Fibroblast of the aortic adventitia (primary cell): ENCODE measurements around the gene GRIK3. TPM values are rescaled to one million over a fixed set of nuclear protein-coding genes. Genes with fewer than 3 reads are reported as not detected.

Experiments used
- DNase-seq: peaks from one replicate; pipeline ENCODE4 v3.0.0-alpha.2; 2010; ENCODE audit warnings: low read depth
- H3K4me3 ChIP-seq: 2 replicates; pipeline ENCODE4 v1.5.1; 2011; ENCODE audit warnings: low read depth, mild to moderate bottlenecking, control low read depth, low read length, moderate library complexity
- CTCF ChIP-seq: IDR thresholded peaks from 2 replicates; pipeline ENCODE4 v1.5.1; 2011; ENCODE audit warnings: mild to moderate bottlenecking, low read length, control low read depth, inconsistent platforms; ENCODE audit not compliant: insufficient read depth
- total RNA-seq: library from RNA; depleted of rRNA; stranded (reverse); fragments of >200 nt; gene quantifications from 2 replicates; pipeline ENCODE4 v1.2.3, GENCODE V29; 2012; ENCODE audit warnings: low replicate concordance

The GRIK3 gene
- total RNA-seq, 1 donor, result not detected

- DNase-seq, result no peak
- no peak for TF ChIP-seq CTCF
- H3K4me3 ChIP-seq, result no peak overlapping the region
These were observed 209.9 kb downstream of the GRIK3 start for GRCh38 chr1:36824390-36824861.

- no peak for DNase-seq
- no peak overlapping the region for H3K4me3 ChIP-seq
- TF ChIP-seq CTCF, result no peak
These were observed 211.7 kb downstream of the GRIK3 start for GRCh38 chr1:36822648-36823047.

GRCh38 chr1:36821386-36821785, 212.9 kb downstream of the GRIK3 start:
- H3K4me3 ChIP-seq, result no peak overlapping the region
- no peak for DNase-seq
- TF ChIP-seq CTCF, result no peak

GRCh38 chr1:36818771-36819170, 215.5 kb downstream of the GRIK3 start:
- TF ChIP-seq CTCF, result no peak
- DNase-seq, result no peak
- H3K4me3 ChIP-seq, result no peak overlapping the region

- no peak overlapping the region for H3K4me3 ChIP-seq
- no peak for DNase-seq
- TF ChIP-seq CTCF, result no peak
These were observed 218.0 kb downstream of the GRIK3 start for GRCh38 chr1:36816348-36816747.

- TF ChIP-seq CTCF, result no peak
- no peak overlapping the region for H3K4me3 ChIP-seq
- DNase-seq, result no peak
These were observed 219.5 kb downstream of the GRIK3 start for GRCh38 chr1:36814774-36815173.

- no peak overlapping the region for H3K4me3 ChIP-seq
- no peak for DNase-seq
These were observed 220.2 kb downstream of the GRIK3 start for GRCh38 chr1:36814083-36814482.

More at GRCh38 chr1:36814083-36814482, 220.2 kb downstream of the GRIK3 start:
- no peak for TF ChIP-seq CTCF
